H1 (cell line): ENCODE measurements around the gene HTRA2.

Experiments
- ATF3 ChIP-seq: IDR thresholded peaks from 2 replicates; pipeline ENCODE4 v1.6.1; 2011; ENCODE audit warnings: low read depth, mild to moderate bottlenecking, low read length; ENCODE audit not compliant: insufficient read depth
- CBX5 ChIP-seq: fragments of 300-800, 300-1000 bp; sonication (generic); IDR thresholded peaks from 2 replicates; pipeline ENCODE4 v1.7.1; 2016; ENCODE audit warnings: antibody characterized with exemption, low read length, low read depth
- CREB1 ChIP-seq: IDR thresholded peaks from 2 replicates; pipeline ENCODE4 v1.6.1; 2012; ENCODE audit warnings: inconsistent platforms
- CTCF ChIP-seq, 3 experiments: IDR thresholded peaks; 1 replicate in 2 of 3; 2 replicates in 1 of 3; pipeline versions ENCODE4 v1.5.1 to v1.6.1; 2011; ENCODE audit warnings: low read length in 3 of 3, mild to moderate bottlenecking in 3 of 3, inconsistent platforms in 2 of 3, low read depth in 1 of 3, moderate library complexity in 1 of 3; ENCODE audit not compliant: insufficient read depth in 1 of 3; ENCODE audit errors: control extremely low read depth in 1 of 3
- EP300 ChIP-seq, 2 experiments: IDR thresholded peaks; 1 replicate in 1 of 2; 2 replicates in 1 of 2; pipeline ENCODE4 v1.6.1; 2011 to 2012; ENCODE audit warnings: low read depth in 2 of 2, low read length in 2 of 2, mild to moderate bottlenecking in 2 of 2, borderline replicate concordance in 1 of 2, inconsistent platforms in 1 of 2, moderate library complexity in 1 of 2
- GABPA ChIP-seq: IDR thresholded peaks from 2 replicates; pipeline ENCODE4 v1.6.1; 2011; ENCODE audit warnings: mild to moderate bottlenecking, low read length, moderate library complexity, borderline replicate concordance; ENCODE audit not compliant: insufficient read depth
- MAX ChIP-seq: IDR thresholded peaks from 2 replicates; pipeline ENCODE4 v1.6.1; 2012; ENCODE audit warnings: inconsistent platforms
- POLR2A ChIP-seq, 2 experiments: IDR thresholded peaks; 1 replicate in 1 of 2; 2 replicates in 1 of 2; pipeline ENCODE4 v1.6.1; 2011; ENCODE audit warnings: low read depth in 2 of 2, low read length in 2 of 2, mild to moderate bottlenecking in 2 of 2; ENCODE audit errors: control extremely low read depth in 1 of 2
- POLR2AphosphoS5 ChIP-seq: IDR thresholded peaks from 2 replicates; pipeline ENCODE4 v1.6.1; 2011; ENCODE audit warnings: low read depth, low read length
- TAF7 ChIP-seq: optimal IDR thresholded peaks from 2 replicates; pipeline ENCODE3; 2011; ENCODE audit warnings: low read depth, mild to moderate bottlenecking, inconsistent platforms, low read length, moderate library complexity, borderline replicate concordance
- TBP ChIP-seq: IDR thresholded peaks from 2 replicates; pipeline ENCODE4 v1.6.1; 2011; ENCODE audit warnings: low read depth, low read length, improper control_type of control experiment

- TF ChIP-seq CTCF (IDR thresholded peaks at IDR 0.05; ENCODE audit: control extremely low read depth in 1 of 3, insufficient read depth in 1 of 3, low read depth in 1 of 3, low read length in 3 of 3) = no peak
- TF ChIP-seq POLR2A (IDR thresholded peaks at IDR 0.05; ENCODE audit: control extremely low read depth in 1 of 2, low read depth in 2 of 2, low read length in 2 of 2) = no peak
- no peak for TF ChIP-seq CREB1
- no peak for TF ChIP-seq MAX
- no peak for TF ChIP-seq TAF7
- TF ChIP-seq GABPA = no peak
- no peak for TF ChIP-seq EP300 (IDR thresholded peaks at IDR 0.05; ENCODE audit: borderline replicate concordance in 1 of 2, low read depth in 2 of 2, low read length in 2 of 2)
- TF ChIP-seq CBX5 = no peak
- TF ChIP-seq ATF3 = no peak
- TF ChIP-seq POLR2AphosphoS5 = no peak
- TF ChIP-seq TBP = no peak
Observed at GRCh38 chr2:74562126-74562775, 32.5 kb downstream of the HTRA2 start.
